Activated CD4-positive, alpha-beta T cell treated with anti-CD3 and anti-CD28 coated beads, Interleukin-2, amount 10 ng/mL, durations not matched to agents 7 days and 5 days (primary cell): ENCODE results near the gene CLDN1. TPM values are rescaled to one million over a fixed set of nuclear protein-coding genes. Genes with fewer than 3 reads are reported as not detected.

ENCODE experiments used
- CTCF ChIA-PET: fragments of 350-600 bp; sonication (Branson Sonifier 250); formaldehyde crosslinking; loops from one replicate; lab custom pipeline; 2021; ENCODE audit warnings: antibody characterized with exemption; lab: Charles Lee
- POLR2A ChIA-PET: fragments of 350-600 bp; sonication (Branson Sonifier 250); formaldehyde crosslinking; loops from one replicate; lab custom pipeline; 2021; ENCODE audit warnings: antibody characterized with exemption; lab: Charles Lee
- DNase-seq: peaks from one replicate; pipeline ENCODE4 v3.0.0-alpha.2; 2020
- H3K27ac Mint-ChIP-seq: one replicate; pipeline ENCODE4 v1.8.0; 2021; ENCODE audit warnings: mild to moderate bottlenecking, moderate library complexity, mixed read lengths
- H3K27me3 Mint-ChIP-seq: one replicate; pipeline ENCODE4 v1.8.0; 2021; ENCODE audit warnings: mixed read lengths
- H3K36me3 Mint-ChIP-seq: one replicate; pipeline ENCODE4 v1.8.0; 2021; ENCODE audit warnings: low read depth, mixed read lengths
- H3K4me1 Mint-ChIP-seq: one replicate; pipeline ENCODE4 v1.8.0; 2021; ENCODE audit warnings: mixed read lengths
- H3K4me3 Mint-ChIP-seq: one replicate; pipeline ENCODE4 v1.8.0; 2021; ENCODE audit warnings: mild to moderate bottlenecking, moderate library complexity, mixed read lengths
- H3K9me3 Mint-ChIP-seq: one replicate; pipeline ENCODE4 v1.8.0; 2021; ENCODE audit warnings: mixed read lengths
- total RNA-seq, 2 experiments: library from RNA; stranded (reverse); gene quantifications; one replicate each; pipeline ENCODE4 v1.2.3, GENCODE V29; 2021

Gene CLDN1
- total RNA-seq = not detected

- POLR2A ChIA-PET = interaction anchor here (0.6 kb wide), 1 partner anchor 90 kb away, joined by 3 read pairs; no protein-coding TSS in a partner anchor
- H3K4me1 Mint-ChIP-seq = peaks cover 21% of the 10 kb centered on the region
- H3K27me3 Mint-ChIP-seq = peaks cover 31% of the 10 kb centered on the region
These were observed at the start of gene CLDN1 for GRCh38 chr3:190321789-190322603. Gene CLDN1, minus strand, starts transcription at chr3:190322446. Its CDS starts 240 bp downstream, at chr3:190322206.

GRCh38 chr3:190371152-190371551 lies 48.9 kb upstream of the CLDN1 start:
- DNase-seq = no peak
- ChIA-PET CTCF (no interaction called here), POLR2A (no interaction called here)
- Mint-ChIP-seq H3K4me1 (no peaks in the 10 kb centered on the region), H3K27me3 (peaks cover 6% of the 10 kb centered on the region), H3K9me3 (no peaks in the 10 kb centered on the region), H3K27ac (no peak overlapping the region), H3K36me3 (no peaks in the 10 kb centered on the region), H3K4me3 (no peak overlapping the region)

More at GRCh38 chr3:190321789-190322603, at the start of gene CLDN1:
- no peaks in the 10 kb centered on the region for H3K36me3 Mint-ChIP-seq
- DNase-seq = peak; percentile 71
- CTCF ChIA-PET = interaction anchor here (0.6 to 1.9 kb wide), 5 partner anchors 15 to 361 kb away, joined by 3 to 9 read pairs (median 6); no protein-coding TSS in a partner anchor
- H3K4me3 Mint-ChIP-seq = peak within 1 kb of the TSS; percentile 60
- H3K27ac Mint-ChIP-seq = no peak within 1 kb of the TSS
- no peaks in the 10 kb centered on the region for H3K9me3 Mint-ChIP-seq

- no peak overlapping the region for H3K4me3 Mint-ChIP-seq
- H3K4me1 Mint-ChIP-seq = no peaks in the 10 kb centered on the region
- POLR2A ChIA-PET = no interaction called here
- DNase-seq = no peak
- no peak overlapping the region for H3K27ac Mint-ChIP-seq
- H3K27me3 Mint-ChIP-seq = peaks cover 3% of the 10 kb centered on the region
- CTCF ChIA-PET = no interaction called here
- no peaks in the 10 kb centered on the region for H3K36me3 Mint-ChIP-seq
- no peaks in the 10 kb centered on the region for H3K9me3 Mint-ChIP-seq
These were observed 48.1 kb upstream of the CLDN1 start for GRCh38 chr3:190370369-190370768.

GRCh38 chr3:190369668-190370295 lies 47.5 kb upstream of the CLDN1 start:
- Mint-ChIP-seq H3K4me1 (no peaks in the 10 kb centered on the region), H3K9me3 (no peaks in the 10 kb centered on the region)
- CTCF ChIA-PET = no interaction called here

GRCh38 chr3:190368881-190369280 lies 46.6 kb upstream of the CLDN1 start:
- POLR2A ChIA-PET = no interaction called here
- Mint-ChIP-seq H3K9me3 (no peaks in the 10 kb centered on the region), H3K27ac (no peak overlapping the region), H3K4me1 (no peaks in the 10 kb centered on the region), H3K27me3 (no peaks in the 10 kb centered on the region), H3K36me3 (no peaks in the 10 kb centered on the region), H3K4me3 (no peak overlapping the region)
- CTCF ChIA-PET = no interaction called here
- no peak for DNase-seq

More at GRCh38 chr3:190369668-190370295, 47.5 kb upstream of the CLDN1 start:
- H3K36me3 Mint-ChIP-seq = no peaks in the 10 kb centered on the region
- H3K27ac Mint-ChIP-seq = no peak overlapping the region
- H3K27me3 Mint-ChIP-seq = no peaks in the 10 kb centered on the region
- POLR2A ChIA-PET = no interaction called here
- no peak overlapping the region for H3K4me3 Mint-ChIP-seq
- no peak for DNase-seq

- Mint-ChIP-seq H3K36me3 (no peaks in the 10 kb centered on the region), H3K4me3 (no peak overlapping the region), H3K9me3 (no peaks in the 10 kb centered on the region), H3K27ac (no peak overlapping the region), H3K4me1 (no peaks in the 10 kb centered on the region), H3K27me3 (peaks cover 4% of the 10 kb centered on the region)
- DNase-seq = no peak
- CTCF ChIA-PET = no interaction called here
- POLR2A ChIA-PET = no interaction called here
These were observed 43.9 kb upstream of the CLDN1 start for GRCh38 chr3:190366133-190366532.

- peaks cover 10% of the 10 kb centered on the region for H3K27me3 Mint-ChIP-seq
- no peak overlapping the region for H3K4me3 Mint-ChIP-seq
- H3K36me3 Mint-ChIP-seq = no peaks in the 10 kb centered on the region
- ChIA-PET POLR2A (no interaction called here), CTCF (no interaction called here)
- no peak overlapping the region for H3K27ac Mint-ChIP-seq
- no peaks in the 10 kb centered on the region for H3K9me3 Mint-ChIP-seq
- H3K4me1 Mint-ChIP-seq = no peaks in the 10 kb centered on the region
- DNase-seq = no peak
These were observed 40.0 kb upstream of the CLDN1 start for GRCh38 chr3:190362258-190362657.

GRCh38 chr3:190361791-190362190 lies 39.5 kb upstream of the CLDN1 start:
- H3K36me3 Mint-ChIP-seq = no peaks in the 10 kb centered on the region
- no peaks in the 10 kb centered on the region for H3K4me1 Mint-ChIP-seq
- ChIA-PET POLR2A (no interaction called here), CTCF (no interaction called here)
- DNase-seq = no peak
- H3K9me3 Mint-ChIP-seq = no peaks in the 10 kb centered on the region
- peaks cover 11% of the 10 kb centered on the region for H3K27me3 Mint-ChIP-seq
- H3K27ac Mint-ChIP-seq = no peak overlapping the region
- H3K4me3 Mint-ChIP-seq = no peak overlapping the region

- ChIA-PET CTCF (no interaction called here), POLR2A (no interaction called here)
- no peak overlapping the region for H3K27ac Mint-ChIP-seq
- DNase-seq = no peak
- H3K36me3 Mint-ChIP-seq = no peaks in the 10 kb centered on the region
- no peak overlapping the region for H3K4me3 Mint-ChIP-seq
- H3K9me3 Mint-ChIP-seq = no peaks in the 10 kb centered on the region
- no peaks in the 10 kb centered on the region for H3K4me1 Mint-ChIP-seq
- H3K27me3 Mint-ChIP-seq = peaks cover 11% of the 10 kb centered on the region
These were observed 38.0 kb upstream of the CLDN1 start for GRCh38 chr3:190360228-190360627.

- no peaks in the 10 kb centered on the region for H3K9me3 Mint-ChIP-seq
- DNase-seq = no peak
- POLR2A ChIA-PET = no interaction called here
- no peaks in the 10 kb centered on the region for H3K4me1 Mint-ChIP-seq
- H3K36me3 Mint-ChIP-seq = no peaks in the 10 kb centered on the region
- CTCF ChIA-PET = interaction anchor here (0.6 kb wide), 1 partner anchor 160 kb away, joined by 4 read pairs; no protein-coding TSS in a partner anchor
- peaks cover 11% of the 10 kb centered on the region for H3K27me3 Mint-ChIP-seq
- no peak overlapping the region for H3K4me3 Mint-ChIP-seq
- H3K27ac Mint-ChIP-seq = no peak overlapping the region
These were observed 37.6 kb upstream of the CLDN1 start for GRCh38 chr3:190359813-190360212.

GRCh38 chr3:190357468-190357867 lies 35.2 kb upstream of the CLDN1 start:
- Mint-ChIP-seq H3K36me3 (no peaks in the 10 kb centered on the region), H3K9me3 (no peaks in the 10 kb centered on the region), H3K4me1 (no peaks in the 10 kb centered on the region), H3K27ac (no peak overlapping the region), H3K4me3 (no peak overlapping the region), H3K27me3 (peaks cover 14% of the 10 kb centered on the region)
- ChIA-PET POLR2A (no interaction called here), CTCF (no interaction called here)
- DNase-seq = no peak

- H3K27me3 Mint-ChIP-seq = peaks cover 11% of the 10 kb centered on the region
- H3K9me3 Mint-ChIP-seq = no peaks in the 10 kb centered on the region
- CTCF ChIA-PET = no interaction called here
- H3K4me3 Mint-ChIP-seq = no peak overlapping the region
- no peaks in the 10 kb centered on the region for H3K4me1 Mint-ChIP-seq
- H3K36me3 Mint-ChIP-seq = no peaks in the 10 kb centered on the region
- DNase-seq = no peak
- POLR2A ChIA-PET = no interaction called here
- no peak overlapping the region for H3K27ac Mint-ChIP-seq
These were observed 34.0 kb upstream of the CLDN1 start for GRCh38 chr3:190356246-190356645.

GRCh38 chr3:190352861-190353457 lies 30.7 kb upstream of the CLDN1 start:
- Mint-ChIP-seq H3K4me3 (no peak overlapping the region), H3K27ac (no peak overlapping the region), H3K36me3 (no peaks in the 10 kb centered on the region), H3K27me3 (peaks cover 8% of the 10 kb centered on the region), H3K9me3 (no peaks in the 10 kb centered on the region), H3K4me1 (no peaks in the 10 kb centered on the region)
- no peak for DNase-seq
- ChIA-PET POLR2A (interaction anchor here (0.7 kb wide), 1 partner anchor 1053 kb away, joined by 4 read pairs; no protein-coding TSS in a partner anchor), CTCF (interaction anchor here (0.7 kb wide), 1 partner anchor 649 kb away, joined by 3 read pairs; no protein-coding TSS in a partner anchor)
